GM23248 (cell line): ENCODE data around the gene LMF2. TPM values are rescaled to one million over a fixed set of nuclear protein-coding genes. Genes with fewer than 3 reads are reported as not detected.
A peak's percentile ranks its signal among the peaks of the same experiment; 100 is the strongest.

Source experiments
- DNase-seq: peaks from one replicate; pipeline ENCODE4 v3.0.0-alpha.2; 2015
- H2AFZ ChIP-seq: fragments of 200-600 bp; sonication (generic); 2 replicates; pipeline ENCODE4 v1.6.1; 2016; ENCODE audit warnings: antibody characterized with exemption
- H3F3A ChIP-seq: fragments of 200-600 bp; sonication (generic); 2 replicates; pipeline ENCODE4 v1.6.1; 2016; ENCODE audit warnings: mild to moderate bottlenecking, antibody characterized with exemption, mixed run types; ENCODE audit not compliant: insufficient read depth
- H3K27ac ChIP-seq: fragments of 200-600 bp; sonication (generic); 2 replicates; pipeline ENCODE4 v1.5.1; 2016; ENCODE audit warnings: mild to moderate bottlenecking
- H3K27me3 ChIP-seq: fragments of 200-600 bp; sonication (generic); replicated peaks from 2 replicates; pipeline ENCODE4 v1.6.1; 2016; ENCODE audit warnings: mild to moderate bottlenecking; ENCODE audit not compliant: insufficient read depth
- H3K36me3 ChIP-seq: fragments of 200-600 bp; sonication (generic); 2 replicates; pipeline ENCODE4 v1.6.1; 2016; ENCODE audit warnings: low read depth, mild to moderate bottlenecking
- H3K4me1 ChIP-seq: fragments of 200-600 bp; sonication (generic); 2 replicates; pipeline ENCODE4 v1.6.1; 2016; ENCODE audit warnings: mild to moderate bottlenecking; ENCODE audit not compliant: insufficient read depth
- H3K4me2 ChIP-seq: fragments of 200-600 bp; sonication (generic); one replicate; pipeline ENCODE4 v1.6.1; 2016; ENCODE audit warnings: mild to moderate bottlenecking; ENCODE audit not compliant: unreplicated experiment
- H3K4me3 ChIP-seq: fragments of 200-600 bp; sonication (generic); 2 replicates; pipeline ENCODE4 v1.5.1; 2016; ENCODE audit warnings: mild to moderate bottlenecking
- H3K79me2 ChIP-seq: fragments of 200-600 bp; sonication (generic); 2 replicates; pipeline ENCODE4 v1.6.1; 2016; ENCODE audit warnings: mild to moderate bottlenecking; ENCODE audit not compliant: insufficient read depth
- H3K9ac ChIP-seq: fragments of 200-600 bp; sonication (generic); 2 replicates; pipeline ENCODE4 v1.6.1; 2016; ENCODE audit warnings: mild to moderate bottlenecking
- H3K9me2 ChIP-seq: fragments of 200-600 bp; sonication (generic); 2 replicates; pipeline ENCODE4 v1.6.1; 2016; ENCODE audit warnings: mixed run types, mild to moderate bottlenecking, moderate library complexity; ENCODE audit not compliant: insufficient read depth
- H3K9me3 ChIP-seq: fragments of 200-600 bp; sonication (generic); one replicate; pipeline ENCODE4 v1.6.1; 2017; ENCODE audit warnings: low read depth
- H4K20me1 ChIP-seq: fragments of 200-600 bp; sonication (generic); 2 replicates; pipeline ENCODE4 v1.6.0; 2016; ENCODE audit not compliant: insufficient read depth
- EZH2 ChIP-seq: fragments of 200-600 bp; sonication (generic); IDR thresholded peaks from 2 replicates; pipeline ENCODE4 v1.6.1; 2018; ENCODE audit warnings: antibody characterized with exemption, mild to moderate bottlenecking; ENCODE audit not compliant: insufficient read depth, poor library complexity, severe bottlenecking
- EZH2phosphoT487 ChIP-seq: fragments of 200-600 bp; sonication (generic); IDR thresholded peaks from 2 replicates; pipeline ENCODE4 v1.6.1; 2018; ENCODE audit warnings: antibody characterized with exemption, moderate library complexity, mild to moderate bottlenecking, low read depth; ENCODE audit not compliant: insufficient read depth
- WGBS, 2 experiments: methylation state at CpG; one replicate each; pipeline ENCODE4 v1.1.6; 2015 to 2017; ENCODE audit warnings: low lambda C conversion rate in 2 of 2, low coverage in 1 of 2; ENCODE audit errors: missing lambda C conversion rate in 2 of 2; 5-methylcytosine and 5-hydroxymethylcytosine counted together
- in situ Hi-C: fragments of 300-500 bp; cut with MboI; formaldehyde crosslinking; loops from 2 replicates; pipeline ENCODE4 v1.15.0; 2020
- polyA plus RNA-seq: library from polyadenylated mRNA; unstranded; fragments of >200 nt; fragmentation: Nextera tagmentation; extraction: Ambion mirVana; gene quantifications from 2 replicates; pipeline ENCODE4 v1.2.1, GENCODE V29; 2016
- total RNA-seq: library from RNA; depleted of rRNA; stranded (reverse); fragments of >200 nt; shearing (Covaris generic); gene quantifications from 2 replicates; pipeline ENCODE4 v1.2.3, GENCODE V29; 2014

LMF2 gene
- total and polyA plus RNA-seq, 2 experiments from 2014 or later, result 95.0 to 101 TPM

DNA sequence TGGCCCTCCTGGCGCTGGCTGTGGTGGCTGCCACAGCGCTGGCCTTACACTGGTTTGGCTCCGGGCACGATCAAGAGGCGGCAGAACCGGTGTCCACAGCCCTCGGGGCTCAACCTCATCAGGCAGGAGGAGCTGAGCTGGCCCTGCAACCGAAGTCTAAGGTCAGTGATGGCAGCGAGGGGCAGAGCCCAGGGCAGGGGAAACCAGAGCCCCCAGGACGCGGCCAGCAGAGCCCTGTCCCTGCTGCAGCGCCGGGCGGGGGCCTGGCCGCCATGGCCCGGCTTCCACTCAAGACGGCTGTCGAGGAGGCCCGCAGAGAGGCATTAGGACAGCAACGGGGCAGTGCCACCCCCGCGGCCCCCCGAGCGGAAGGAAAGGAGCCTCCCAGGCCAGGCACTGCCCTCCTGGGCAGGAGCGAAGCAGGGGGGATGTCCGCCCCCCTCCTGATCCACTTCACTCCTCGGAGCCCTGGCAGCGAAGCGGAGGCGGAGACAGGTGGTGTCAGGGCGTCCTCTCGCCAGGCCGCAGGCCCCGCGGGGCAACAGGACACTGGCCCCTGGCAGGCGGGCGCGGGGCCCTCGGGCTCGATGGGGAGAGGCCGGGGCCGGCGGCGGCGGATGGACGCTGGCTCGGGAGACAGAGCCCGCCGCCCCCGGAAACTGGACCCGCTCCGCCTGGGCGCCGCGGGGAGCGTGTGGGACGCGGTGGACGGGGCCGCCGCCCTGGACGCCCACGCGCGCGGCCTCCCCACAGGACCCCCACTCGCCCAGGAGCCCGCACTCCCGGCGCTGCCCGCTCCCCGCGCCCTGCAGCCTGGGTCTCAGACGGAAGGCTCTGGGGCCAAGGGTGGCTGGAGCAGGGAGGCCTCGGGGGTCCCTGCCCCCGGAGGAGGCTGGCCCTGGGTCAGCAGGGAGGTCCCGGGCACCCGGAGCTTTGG lies 39.1 kb upstream of the LMF2 start:
- no peaks in the 10 kb centered on the region for H3K36me3 ChIP-seq
- WGBS, 2 experiments, result 88 to 91% methylated on average over 40 to 78 of the region's 78 CpGs

DNA sequence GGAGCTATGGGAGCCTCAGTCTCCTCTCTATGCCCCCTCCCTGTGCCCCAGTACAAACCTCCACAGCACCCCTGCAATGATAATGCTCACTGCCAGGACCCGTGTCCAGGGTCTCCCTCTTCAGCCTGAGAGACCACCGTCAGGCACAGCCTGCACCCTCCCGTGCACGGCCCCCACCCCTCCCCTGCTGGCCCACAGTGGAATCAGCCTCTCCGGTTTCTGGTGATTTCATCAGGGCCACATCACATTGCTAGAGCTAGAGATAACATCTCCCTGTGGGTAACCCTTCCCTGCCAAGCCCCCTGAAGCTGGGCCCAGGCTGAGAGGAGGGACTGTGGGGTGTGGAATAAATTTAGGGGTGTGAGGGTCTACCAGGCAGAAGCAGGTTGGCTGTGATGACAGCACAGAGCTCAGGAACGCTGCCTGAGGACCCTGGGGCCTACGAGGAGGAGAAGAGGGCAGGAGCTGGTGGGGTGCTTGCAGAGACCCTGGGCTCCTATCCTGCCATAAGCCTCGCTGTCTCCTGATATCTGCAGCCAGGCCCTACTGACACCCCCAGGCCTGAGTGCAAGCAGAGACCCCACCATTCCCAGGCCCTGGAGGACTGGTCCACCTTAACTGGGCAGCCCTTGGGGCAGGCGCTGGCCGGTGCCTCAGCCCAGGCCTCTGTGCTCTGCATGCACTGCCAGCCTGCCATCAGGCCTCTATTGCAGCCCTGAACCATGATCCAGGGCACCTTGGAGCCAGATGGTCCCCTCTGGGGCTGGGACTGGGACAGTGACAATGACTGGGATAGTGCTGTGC lies 38.2 kb upstream of the LMF2 start, which contains the start of gene KLHDC7B:
Gene KLHDC7B (plus strand): TSS at position 378 of the 804 bp plus-strand sequence. CDS start 345 bp downstream, at position 723.
- in situ Hi-C loops, result no loop called here
- 83 to 84% methylated on average over 9 to 10 of the region's 10 CpGs for WGBS, 2 experiments
- Histone ChIP-seq H3K4me2 (no peak within 1 kb of the TSS), H3K9ac (peak within 1 kb of the TSS; percentile 62; the same call in 1 of the 2 replicates), H3K36me3 (no peaks in the 10 kb centered on the region), H3K9me3 (no peaks in the 10 kb centered on the region), H3K27ac (no peak within 1 kb of the TSS), H3K4me3 (no peak within 1 kb of the TSS), H3K4me1 (peaks cover 17% of the 10 kb centered on the region), H3K9me2 (no peaks in the 10 kb centered on the region), H2AFZ (peak within 1 kb of the TSS; percentile 54; the same call in 1 of the 2 replicates), H4K20me1 (no peaks in the 10 kb centered on the region), H3K27me3 (peaks cover 8% of the 10 kb centered on the region), H3F3A (peaks cover 18% of the 10 kb centered on the region), H3K79me2 (no peaks in the 10 kb centered on the region)
- no peak for DNase-seq
- TF ChIP-seq EZH2 (no peak), EZH2phosphoT487 (no peak)

More for the DNA sequence above, 39.1 kb upstream of the LMF2 start:
- Histone ChIP-seq H3K9me3 (no peaks in the 10 kb centered on the region), H3F3A (peaks cover 10% of the 10 kb centered on the region; the same call in 1 of the 2 replicates), H3K9ac (no peak overlapping the region), H3K9me2 (no peaks in the 10 kb centered on the region), H3K4me3 (no peak overlapping the region), H3K27me3 (peaks cover 8% of the 10 kb centered on the region), H3K79me2 (no peaks in the 10 kb centered on the region), H3K27ac (no peak overlapping the region), H3K4me2 (no peak overlapping the region), H3K4me1 (peaks cover 10% of the 10 kb centered on the region), H4K20me1 (no peaks in the 10 kb centered on the region), H2AFZ (no peak overlapping the region)
- in situ Hi-C loops, result no loop called here
- DNase-seq, result no peak
- TF ChIP-seq EZH2phosphoT487, result no peak
- no peak for TF ChIP-seq EZH2

DNA sequence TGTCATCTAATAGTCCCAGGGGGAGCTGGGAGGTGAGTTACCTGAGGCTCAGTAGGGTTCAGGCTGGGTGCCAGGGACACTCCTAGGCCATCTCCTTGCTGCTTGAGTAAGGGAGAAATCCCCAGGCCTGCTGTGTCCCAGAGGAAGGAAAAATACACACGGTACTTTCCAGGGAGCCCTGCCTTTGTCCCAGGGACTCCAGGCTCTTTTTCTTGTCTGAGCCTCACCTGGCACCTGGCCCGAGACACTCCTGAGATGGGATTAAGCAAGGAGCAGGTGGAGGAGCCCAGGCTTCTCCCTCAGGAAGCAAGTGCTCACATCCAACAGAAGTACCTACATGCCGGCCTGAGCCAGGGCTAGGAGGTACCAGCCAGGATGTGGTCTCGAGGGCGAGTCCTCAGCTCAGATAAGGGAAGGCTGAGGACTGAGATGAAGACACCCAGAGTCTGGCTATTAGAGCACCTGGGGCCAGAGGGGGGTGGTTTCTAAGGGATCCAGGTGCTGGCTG lies 37.3 kb upstream of the LMF2 start:
- H4K20me1 ChIP-seq, result no peaks in the 10 kb centered on the region
- no peak for TF ChIP-seq EZH2phosphoT487
- TF ChIP-seq EZH2, result no peak
- 93% methylated on average over 5 of the region's 5 CpGs for WGBS, 2 experiments
- H3K4me1 ChIP-seq, result peaks cover 26% of the 10 kb centered on the region
- no peaks in the 10 kb centered on the region for H3K36me3 ChIP-seq
- in situ Hi-C loops, result no loop called here
- no peaks in the 10 kb centered on the region for H3K9me3 ChIP-seq
- no peaks in the 10 kb centered on the region for H3K79me2 ChIP-seq
- H3K9ac ChIP-seq, result peak overlapping the region; percentile 62
- H3K27me3 ChIP-seq, result peaks cover 8% of the 10 kb centered on the region
- peaks cover 27% of the 10 kb centered on the region for H3F3A ChIP-seq
- H2AFZ ChIP-seq, result peak overlapping the region; percentile 54
- no peak for DNase-seq
- H3K4me2 ChIP-seq, result no peak overlapping the region
- peak overlapping the region; percentile 51; the same call in 1 of the 2 replicates for H3K4me3 ChIP-seq
- no peak overlapping the region for H3K27ac ChIP-seq
- no peaks in the 10 kb centered on the region for H3K9me2 ChIP-seq
